NCI-H748 (cell line): ENCODE data around the gene PHF5A.
A peak's percentile ranks its signal among the peaks of the same experiment; 100 is the strongest.
"Not testable (repeated sequence)": the region's sequence is repeated elsewhere in the genome, so short reads cannot be mapped to it uniquely, and the experiment has no call there.

Experiments used
- DNase-seq: peaks from one replicate; lab custom pipeline; 2025; ENCODE audit not compliant: unreplicated experiment; lab: John Stamatoyannopoulos, UW

PHF5A gene

DNA sequence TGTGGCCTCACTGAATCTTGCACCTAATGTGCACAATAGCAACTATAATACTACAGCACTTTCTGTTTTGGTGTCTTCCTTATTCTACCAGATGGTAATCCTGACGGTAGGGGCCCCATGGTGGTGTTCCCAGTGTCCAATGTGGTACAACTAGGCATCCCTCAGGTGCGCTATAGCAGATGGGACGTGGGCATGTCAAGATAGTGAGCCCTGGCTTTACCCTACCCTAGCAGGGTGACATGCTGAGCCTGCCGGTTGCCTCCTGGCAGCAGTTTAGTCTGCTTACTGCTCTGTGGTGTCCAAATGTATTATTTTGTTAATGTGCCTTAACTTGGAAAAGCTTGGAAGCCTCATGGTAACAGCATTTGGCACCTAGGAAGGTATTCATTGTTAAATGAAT, 19.6 kb upstream of the PHF5A start:
- no peak for DNase-seq

GRCh38 chr22:41487037-41487935, 18.8 kb upstream of the PHF5A start:
- DNase-seq: no peak

GRCh38 chr22:41485033-41485432, 16.5 kb upstream of the PHF5A start:
- no peak for DNase-seq

DNA sequence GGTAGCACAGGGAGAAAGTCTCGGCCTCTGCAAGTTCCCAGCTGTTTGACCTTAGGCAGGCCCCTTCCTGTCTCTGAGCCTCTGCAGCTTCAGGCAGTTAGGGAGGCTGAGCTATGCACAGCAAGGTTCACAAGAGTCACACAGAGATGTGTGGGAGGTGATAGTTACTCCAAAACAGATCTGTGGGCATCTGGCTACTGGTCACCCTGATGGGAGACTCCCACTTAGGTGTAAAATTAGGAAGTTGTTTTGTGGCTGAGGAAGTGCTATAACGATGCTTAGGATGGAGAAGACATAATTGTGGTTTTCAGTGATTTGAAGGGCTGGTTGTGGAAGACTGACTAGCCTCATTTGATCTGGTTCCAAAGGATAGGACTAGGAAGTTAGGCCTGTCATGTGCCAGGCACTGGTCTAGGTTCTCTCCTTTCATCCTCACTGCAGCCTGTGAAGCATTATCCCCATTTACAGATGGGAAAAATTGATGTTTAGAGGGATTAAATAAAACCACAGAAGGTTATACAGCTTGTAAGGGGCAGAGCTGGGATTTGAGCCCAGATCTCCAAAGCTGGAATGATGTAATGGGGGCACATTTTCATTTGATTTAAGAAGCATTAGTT, 13.9 kb upstream of the PHF5A start:
- no peak for DNase-seq

- DNase-seq: no peak
Observed at GRCh38 chr22:41481925-41482318, 13.4 kb upstream of the PHF5A start.

DNA sequence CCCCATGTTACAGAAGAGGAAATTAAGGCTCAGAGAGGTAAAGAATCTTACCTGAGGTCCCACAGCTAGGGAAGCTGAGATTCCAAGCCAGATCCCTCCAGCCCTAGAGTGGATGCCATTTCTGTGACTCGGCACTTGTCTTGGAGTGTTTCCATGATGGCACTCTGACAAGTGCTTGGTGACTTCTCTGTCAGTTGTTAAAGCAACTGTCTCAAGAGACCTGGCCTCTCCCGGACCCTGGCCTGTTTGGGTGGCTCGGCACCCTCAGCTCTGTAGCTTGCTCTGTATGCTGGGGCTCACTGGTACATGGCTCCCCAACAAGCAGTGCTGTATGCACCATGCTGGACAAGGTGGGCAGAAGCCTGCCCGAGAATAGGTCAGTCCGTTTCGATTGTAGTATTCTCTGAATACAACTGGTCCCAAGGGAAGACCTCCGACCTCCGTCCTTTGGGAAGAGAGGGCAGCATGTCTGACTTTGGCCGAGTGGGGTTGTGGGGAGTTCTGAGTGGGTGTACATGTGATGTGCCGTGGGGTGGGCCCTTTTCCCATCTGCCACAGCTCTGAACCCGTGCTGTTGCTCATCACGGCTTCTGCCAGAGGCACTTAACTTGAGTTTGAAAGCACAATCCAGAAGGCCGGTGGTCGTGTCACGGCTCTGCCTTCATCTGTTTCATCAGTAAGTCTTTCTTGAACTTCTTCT, 12.8 kb upstream of the PHF5A start:
- DNase-seq: no peak

GRCh38 chr22:41480397-41480735, 11.9 kb upstream of the PHF5A start:
- no peak for DNase-seq

DNA sequence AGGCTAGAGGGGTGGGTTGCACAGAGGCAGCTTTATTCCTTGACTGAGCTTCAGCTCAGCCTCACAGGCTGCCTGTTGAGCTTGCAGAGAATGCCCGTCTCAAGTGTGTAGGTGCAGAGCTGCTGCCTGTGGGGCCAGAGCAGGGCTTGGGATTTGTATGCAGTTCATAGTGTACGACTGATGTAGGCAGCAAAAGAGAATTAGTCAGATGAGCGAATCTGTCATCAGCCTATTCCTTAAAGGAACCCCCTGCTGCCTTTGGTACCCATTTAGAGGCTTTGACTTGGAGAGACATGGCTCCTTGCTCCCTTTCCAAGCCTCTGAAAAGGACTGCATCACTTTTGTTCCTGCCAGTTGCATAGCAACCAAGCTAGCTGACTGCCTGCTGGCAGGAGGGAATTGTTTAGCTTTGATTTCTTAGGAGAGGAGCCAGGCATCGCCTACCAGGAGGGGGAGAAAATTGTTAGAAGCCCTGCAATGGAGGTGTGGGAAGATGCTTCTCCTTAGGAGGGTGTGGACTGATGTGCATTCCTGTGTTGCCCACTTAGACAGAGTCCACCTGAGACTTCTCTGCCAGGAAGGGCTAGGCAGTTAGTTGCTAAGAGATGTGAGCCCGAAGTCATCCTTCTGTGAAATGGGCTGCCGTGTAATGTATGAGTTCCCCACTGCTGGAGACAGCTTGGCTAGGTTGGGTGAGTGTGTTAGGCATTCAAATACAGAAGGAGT, 11.3 kb upstream of the PHF5A start:
- DNase-seq: peak; percentile 7

DNA sequence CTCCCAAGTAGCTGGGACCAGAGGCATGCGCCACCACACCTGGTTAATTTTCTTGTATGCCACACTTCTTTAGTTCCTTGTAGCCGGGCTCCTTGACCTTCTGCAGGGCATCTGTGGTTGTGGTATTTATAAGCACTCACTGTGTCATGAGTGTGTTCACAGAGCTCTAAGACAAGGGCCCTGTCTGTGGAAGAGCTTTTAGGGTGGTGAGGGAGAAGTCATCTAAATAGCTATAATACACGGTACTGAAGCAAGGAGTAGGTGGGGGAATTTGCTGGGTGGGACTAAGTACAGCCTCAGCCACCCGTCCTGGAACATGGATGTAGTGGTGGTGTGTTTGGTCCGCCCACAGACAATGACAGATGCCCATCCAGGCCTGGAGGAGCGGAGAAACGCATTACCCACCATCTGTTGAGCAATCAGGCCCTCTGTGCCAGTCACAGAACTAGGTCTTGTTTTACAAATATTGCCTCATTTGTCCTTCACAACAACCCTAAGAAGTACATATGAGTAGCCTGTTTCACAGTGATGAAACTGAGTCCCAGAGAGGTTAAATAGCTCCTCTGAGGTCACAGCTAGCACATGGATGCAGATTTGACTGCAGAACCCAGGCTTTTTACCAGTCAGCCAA, 10.5 kb upstream of the PHF5A start:
- no peak for DNase-seq

DNA sequence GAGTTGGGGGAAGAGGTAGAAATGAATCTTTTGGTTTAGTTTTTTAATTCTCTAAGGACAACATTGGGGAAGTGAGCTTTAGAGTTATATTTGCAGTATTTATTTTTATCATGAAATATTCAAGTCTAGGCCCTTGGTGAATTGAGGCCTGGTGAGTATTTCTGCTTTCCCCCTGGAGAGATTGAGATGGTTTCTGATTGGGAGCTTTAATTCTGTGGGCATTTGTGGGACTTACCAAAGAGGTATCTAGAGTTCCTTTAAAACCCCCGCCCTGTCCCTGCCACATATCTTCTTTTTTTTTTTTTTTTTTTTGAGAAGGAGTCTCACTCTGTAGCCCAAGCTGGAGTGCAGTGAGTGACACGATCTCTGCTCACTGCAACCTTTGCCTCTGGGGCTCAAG, 10.0 kb upstream of the PHF5A start:
- DNase-seq: no peak

GRCh38 chr22:41474872-41475451, 6.5 kb upstream of the PHF5A start:
- no peak for DNase-seq

DNA sequence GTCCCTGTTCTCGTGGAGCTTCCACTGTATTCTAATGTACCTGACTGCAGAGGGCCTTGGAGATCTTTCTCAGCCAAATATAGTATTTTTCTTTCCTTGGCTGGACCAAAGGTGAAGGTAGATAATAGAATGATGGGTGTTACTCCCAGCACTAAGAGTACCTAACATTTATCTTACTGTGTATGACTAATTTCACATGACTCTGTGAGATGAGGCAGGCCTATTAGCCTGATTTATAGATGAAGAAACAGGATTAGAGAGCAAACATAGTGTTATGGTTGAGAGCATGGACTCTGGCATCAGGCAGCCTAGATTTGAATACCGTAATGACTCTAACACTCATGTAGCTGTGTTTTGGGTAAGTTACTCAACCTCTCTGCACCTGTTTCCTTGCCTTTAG, 3.1 kb upstream of the PHF5A start:
- no peak for DNase-seq

DNA sequence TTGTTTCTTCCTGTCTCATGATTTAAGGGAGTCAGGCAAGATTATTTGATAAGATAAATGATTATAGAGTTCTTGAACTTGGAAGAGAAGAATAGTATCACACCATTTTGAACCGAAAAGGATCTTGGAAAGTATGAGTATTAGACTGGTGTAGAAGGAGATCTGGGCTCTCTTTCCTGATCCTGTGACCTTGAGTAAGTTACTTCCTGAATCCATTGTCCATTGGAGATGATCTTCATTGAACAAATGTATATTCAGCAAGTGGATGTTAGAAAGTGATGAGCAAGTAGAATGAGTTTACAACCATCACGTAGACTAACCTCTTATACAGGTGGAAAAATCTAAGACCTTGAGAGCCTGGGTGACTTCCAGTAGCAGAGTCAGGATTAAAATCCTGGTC, 2.4 kb upstream of the PHF5A start:
- no peak for DNase-seq

DNA sequence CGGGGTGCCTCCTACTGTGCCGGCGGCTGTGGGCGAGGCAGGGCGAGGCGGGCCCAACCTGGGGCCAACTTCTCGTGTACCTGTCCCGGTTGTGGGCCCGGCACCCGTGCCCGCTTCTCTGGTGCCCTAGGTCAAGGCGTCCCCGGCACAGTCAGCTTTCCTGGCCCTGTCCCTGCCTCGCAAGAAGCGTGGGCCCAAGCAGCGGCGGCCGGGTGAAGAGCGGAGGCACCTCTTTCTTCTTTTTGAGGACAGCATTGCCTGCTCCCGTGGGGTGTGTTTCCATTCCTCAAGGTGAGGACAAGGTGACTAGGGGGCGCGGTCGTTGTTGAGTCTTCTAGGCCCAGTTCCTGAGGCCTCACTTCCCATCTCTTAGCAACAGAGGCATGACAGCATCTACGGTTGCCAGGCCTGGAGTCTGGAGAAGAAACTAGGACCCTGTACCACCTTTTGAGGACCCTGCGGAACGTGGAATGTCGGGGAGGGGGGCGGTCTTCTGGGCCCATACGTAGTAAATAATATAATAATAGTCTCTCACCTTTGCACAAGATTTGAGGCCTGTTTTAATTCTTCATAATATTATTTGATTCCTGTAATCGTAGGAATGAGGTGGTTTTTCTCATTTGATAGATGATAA, 843 bp upstream of the PHF5A start:
- DNase-seq: peak; percentile 37

DNA sequence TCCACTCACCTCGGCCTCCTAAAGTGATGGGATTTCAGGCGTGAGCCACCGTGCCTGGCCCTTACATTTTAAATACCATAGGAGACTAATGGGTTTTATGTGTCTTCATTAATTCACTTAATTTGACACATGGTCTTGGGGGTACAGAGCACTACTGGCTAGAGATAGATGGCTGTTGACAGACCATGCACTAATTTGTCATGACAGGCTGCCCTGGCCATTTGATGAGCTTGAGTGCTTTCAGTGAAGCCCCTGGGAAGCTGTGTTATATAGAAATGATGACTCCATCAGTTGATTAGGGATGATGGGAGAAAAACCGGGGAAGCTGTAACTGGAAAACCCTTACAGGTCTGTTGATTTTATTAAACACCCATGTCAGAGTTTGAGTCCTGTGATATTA, 6.6 kb downstream of the PHF5A start:
- DNase-seq: no peak

DNA sequence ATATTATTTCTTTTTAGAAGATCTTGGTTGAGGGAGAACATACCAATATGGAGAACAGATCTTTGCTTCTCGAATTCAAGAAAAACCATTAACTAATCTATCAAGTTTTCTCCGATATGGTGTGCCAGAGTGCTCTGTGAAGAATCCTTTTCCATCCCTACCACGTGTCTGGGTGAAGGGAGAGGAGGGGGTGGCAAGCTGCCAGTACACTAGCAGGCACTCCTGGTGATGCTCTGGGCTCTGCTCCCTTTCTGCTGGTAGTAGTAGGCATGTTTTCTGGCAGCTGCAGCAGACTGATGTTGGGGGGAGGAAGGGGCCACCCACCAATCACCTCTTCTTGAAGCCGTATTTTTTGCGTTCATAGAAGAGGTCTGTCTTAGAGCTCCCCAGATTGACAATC, 8.4 kb downstream of the PHF5A start:
- not testable (repeated sequence) for DNase-seq

DNA sequence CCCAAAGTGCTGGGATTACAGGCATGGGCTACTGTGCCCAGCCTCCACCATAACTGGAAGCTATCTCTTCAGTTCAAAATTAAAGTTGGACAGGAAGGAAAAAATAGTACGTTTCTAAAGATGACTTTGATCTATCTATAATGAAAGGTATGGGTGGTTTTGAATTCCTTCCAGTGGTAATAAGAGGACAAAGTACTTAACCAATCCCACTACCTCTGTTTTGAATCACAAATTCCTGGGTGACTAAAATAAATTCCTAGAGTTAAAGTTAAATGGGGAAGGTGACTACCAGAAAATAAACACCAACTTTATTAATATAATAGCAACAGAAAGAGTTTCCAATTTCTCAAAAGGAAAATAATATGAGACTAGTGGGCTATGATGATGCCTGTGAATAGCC, 9.1 kb downstream of the PHF5A start:
- DNase-seq: no peak

DNA sequence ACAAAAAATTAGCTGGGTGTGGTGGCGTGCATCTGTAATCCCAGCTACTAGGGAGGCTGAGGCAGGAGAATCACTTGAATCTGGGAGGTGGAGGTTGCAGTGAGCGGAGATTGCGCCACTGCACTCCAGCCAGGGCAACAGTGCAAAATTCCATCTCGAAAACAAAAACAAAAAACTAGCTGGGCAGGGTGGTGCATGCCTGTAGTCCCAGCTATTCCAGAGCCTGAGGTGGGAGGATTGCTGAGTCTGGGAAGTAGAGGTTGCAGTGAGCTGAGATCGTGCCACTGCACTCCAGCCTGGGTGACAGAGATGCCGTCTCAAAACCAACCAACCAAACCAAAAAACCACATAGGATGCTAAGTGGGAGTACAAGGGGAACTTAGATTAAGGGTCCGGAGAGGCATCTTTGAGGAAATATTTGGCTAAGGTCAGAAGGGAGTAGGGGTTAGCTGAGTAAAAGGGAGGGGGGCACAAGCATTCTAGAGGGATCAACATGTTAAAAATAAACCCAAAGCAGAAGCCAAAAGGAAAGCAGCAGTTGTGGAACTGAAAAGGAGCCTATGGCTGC, 10.2 kb downstream of the PHF5A start:
- no peak for DNase-seq

DNA sequence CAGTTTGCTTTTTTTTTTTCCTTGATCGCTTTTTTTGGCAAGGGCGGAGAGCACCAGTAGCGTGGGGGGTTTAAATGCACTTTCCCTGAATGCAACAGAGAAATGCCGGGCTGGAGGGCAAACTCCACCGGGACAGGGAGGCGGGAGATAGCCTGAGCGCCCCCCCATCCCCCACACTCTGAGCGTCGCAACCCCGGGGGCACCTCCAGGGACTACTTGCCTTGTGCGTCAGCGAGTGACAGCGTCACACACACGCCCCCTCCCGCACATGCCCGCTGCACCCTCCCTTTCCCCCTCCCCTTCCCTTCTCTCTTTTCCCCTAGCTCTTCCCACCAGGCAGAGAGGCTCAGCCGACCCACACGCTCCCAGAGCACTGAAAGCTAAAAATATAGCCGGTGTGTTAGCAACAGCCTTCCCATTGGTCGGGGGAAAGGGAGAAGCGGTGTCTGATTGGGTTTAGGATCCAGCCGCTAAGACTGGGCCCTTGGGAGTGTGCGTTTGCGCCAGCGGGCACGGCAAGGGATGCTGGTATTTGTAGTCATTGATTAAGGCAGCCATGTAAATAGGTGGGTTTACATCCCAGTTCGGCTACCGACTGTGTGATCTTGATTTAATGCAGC, 20.2 kb downstream of the PHF5A start:
- DNase-seq: peak; percentile 99
